Measurements from ENCODE around the gene HERC3.

The HERC3 gene

GRCh38 chr4:88599714-88600113 is 7.4 kb downstream of the HERC3 start:
- Histone ChIP-seq H3K9me2 (ENCODE audit: low read depth, low read length) (no peaks in the 10 kb centered on the region), H3K4me2 (ENCODE audit: low read length) (no peak overlapping the region)
- TF ChIP-seq EZH2 (IDR thresholded peaks at IDR 0.05; ENCODE audit: borderline replicate concordance, low read length) = no peak
- no peak for TF ChIP-seq CTCF (IDR thresholded peaks at IDR 0.05; ENCODE audit: low read length)

GRCh38 chr4:88600176-88600838 is 8.0 kb downstream of the HERC3 start:
- H3K9ac ChIP-seq (ENCODE audit: low read length) = no peak overlapping the region
- H3K27ac ChIP-seq (ENCODE audit: low read depth, low read length, poor library complexity, severe bottlenecking) = no peak overlapping the region
- no peaks in the 10 kb centered on the region for H3K9me2 ChIP-seq (ENCODE audit: low read depth, low read length)
- H3K36me3 ChIP-seq (ENCODE audit: insufficient read depth, low read length) = peaks cover 7% of the 10 kb centered on the region; the same call in 1 of the 2 replicates
- H2AFZ ChIP-seq (ENCODE audit: low read length) = no peak overlapping the region
- no peaks in the 10 kb centered on the region for H3K9me3 ChIP-seq (ENCODE audit: low read length)
- no peaks in the 10 kb centered on the region for H4K20me1 ChIP-seq (ENCODE audit: insufficient read depth, low read length)
- no peaks in the 10 kb centered on the region for H3K4me1 ChIP-seq (ENCODE audit: insufficient read depth, low read length, severe bottlenecking)
- H3F3A ChIP-seq (ENCODE audit: insufficient read depth, low read length) = no peaks in the 10 kb centered on the region
- TF ChIP-seq EZH2 (IDR thresholded peaks at IDR 0.05; ENCODE audit: borderline replicate concordance, low read length) (no peak), CTCF (IDR thresholded peaks at IDR 0.05; ENCODE audit: low read length) (no peak)
- no peaks in the 10 kb centered on the region for H3K27me3 ChIP-seq (ENCODE audit: insufficient read depth, low read length)
- no peak overlapping the region for H3K4me2 ChIP-seq (ENCODE audit: low read length)
- no peaks in the 10 kb centered on the region for H3K79me2 ChIP-seq (ENCODE audit: insufficient read depth, low read length)
- no peak overlapping the region for H3K4me3 ChIP-seq (ENCODE audit: low read depth, low read length, poor library complexity, severe bottlenecking)

More at GRCh38 chr4:88599714-88600113, 7.4 kb downstream of the HERC3 start:
- Histone ChIP-seq H3F3A (ENCODE audit: insufficient read depth, low read length) (no peaks in the 10 kb centered on the region), H3K27ac (ENCODE audit: low read depth, low read length, poor library complexity, severe bottlenecking) (no peak overlapping the region), H3K27me3 (ENCODE audit: insufficient read depth, low read length) (no peaks in the 10 kb centered on the region), H3K4me1 (ENCODE audit: insufficient read depth, low read length, severe bottlenecking) (no peaks in the 10 kb centered on the region), H4K20me1 (ENCODE audit: insufficient read depth, low read length) (no peaks in the 10 kb centered on the region), H2AFZ (ENCODE audit: low read length) (no peak overlapping the region), H3K36me3 (ENCODE audit: insufficient read depth, low read length) (peaks cover 7% of the 10 kb centered on the region; the same call in 1 of the 2 replicates), H3K9me3 (ENCODE audit: low read length) (no peaks in the 10 kb centered on the region), H3K4me3 (ENCODE audit: low read depth, low read length, poor library complexity, severe bottlenecking) (no peak overlapping the region), H3K9ac (ENCODE audit: low read length) (no peak overlapping the region), H3K79me2 (ENCODE audit: insufficient read depth, low read length) (no peaks in the 10 kb centered on the region)

DNA sequence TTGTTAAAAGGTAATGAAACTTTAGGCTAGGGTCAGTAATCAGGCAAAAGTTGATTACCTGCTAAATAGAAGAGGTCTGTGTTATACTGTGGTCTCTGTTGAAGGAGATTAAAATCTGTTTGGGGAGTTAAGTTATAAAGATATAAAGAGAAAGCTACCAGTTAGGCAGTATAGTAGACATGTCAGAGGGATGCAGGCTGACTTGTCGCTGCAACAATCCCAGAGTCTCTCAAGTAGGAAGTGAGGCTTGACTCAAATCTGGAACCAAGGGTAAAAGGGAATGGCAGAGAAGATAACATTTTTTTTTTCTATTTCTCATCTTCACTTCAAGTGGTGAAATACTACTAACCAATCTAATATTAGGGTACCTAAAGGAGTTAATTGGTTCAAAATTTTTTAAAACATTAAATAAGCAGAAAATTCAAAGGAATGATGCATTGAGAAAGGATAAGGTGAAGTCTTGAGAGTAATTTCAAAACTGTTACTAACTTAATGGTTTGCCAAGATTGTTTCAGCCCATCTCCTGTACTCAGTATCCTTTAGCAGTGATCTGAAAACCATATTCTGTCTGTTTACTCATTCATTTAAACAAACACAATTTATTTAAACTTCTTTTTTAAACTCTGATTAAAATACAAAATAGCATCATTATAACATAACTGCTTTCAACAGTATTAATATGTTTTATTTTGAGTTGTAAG is 12.8 kb downstream of the HERC3 start:
- TF ChIP-seq CTCF (IDR thresholded peaks at IDR 0.05; ENCODE audit: low read length) (no peak), EZH2 (IDR thresholded peaks at IDR 0.05; ENCODE audit: borderline replicate concordance, low read length) (no peak)
- H3F3A ChIP-seq (ENCODE audit: insufficient read depth, low read length) = no peaks in the 10 kb centered on the region
- H3K4me2 ChIP-seq (ENCODE audit: low read length) = no peak overlapping the region
- H3K27ac ChIP-seq (ENCODE audit: low read depth, low read length, poor library complexity, severe bottlenecking) = no peak overlapping the region
- no peaks in the 10 kb centered on the region for H3K4me1 ChIP-seq (ENCODE audit: insufficient read depth, low read length, severe bottlenecking)
- H3K4me3 ChIP-seq (ENCODE audit: low read depth, low read length, poor library complexity, severe bottlenecking) = no peak overlapping the region
- H2AFZ ChIP-seq (ENCODE audit: low read length) = no peak overlapping the region
- H3K27me3 ChIP-seq (ENCODE audit: insufficient read depth, low read length) = no peaks in the 10 kb centered on the region
- H3K9me2 ChIP-seq (ENCODE audit: low read depth, low read length) = no peaks in the 10 kb centered on the region
- peaks cover 33% of the 10 kb centered on the region for H3K36me3 ChIP-seq (ENCODE audit: insufficient read depth, low read length)
- no peaks in the 10 kb centered on the region for H4K20me1 ChIP-seq (ENCODE audit: insufficient read depth, low read length)
- no peaks in the 10 kb centered on the region for H3K9me3 ChIP-seq (ENCODE audit: low read length)
- no peak overlapping the region for H3K9ac ChIP-seq (ENCODE audit: low read length)
- H3K79me2 ChIP-seq (ENCODE audit: insufficient read depth, low read length) = no peaks in the 10 kb centered on the region
